Psoas muscle (tissue), 8 donors: ENCODE data around the gene NRTN. TPM values are rescaled to one million over a fixed set of nuclear protein-coding genes. Genes with fewer than 3 reads are reported as not detected.

Experiments used
- ATAC-seq, 4 donors: fragments of 200-7000 bp; cut with Tn5 transposase; one replicate each; pipeline ENCODE4 v1.9.1; 2020; ENCODE audit warnings: moderate library complexity in 3 of 4, mild to moderate bottlenecking in 2 of 4
- DNase-seq, 2 donors: peaks; one replicate each; pipeline ENCODE4 v3.0.0-alpha.2; 2020
- H3K27ac ChIP-seq: fragments of 200-600 bp; one replicate; pipeline ENCODE4 v1.8.0; 2022
- H3K27me3 ChIP-seq, 3 donors: fragments of 200-600 bp in 1 of 3; one replicate each; pipeline versions ENCODE4 v1.6.1 to v1.8.0; 2013 to 2022; ENCODE audit warnings: low read length in 2 of 3, mild to moderate bottlenecking in 2 of 3, moderate library complexity in 1 of 3; ENCODE audit not compliant: insufficient read depth in 3 of 3
- H3K36me3 ChIP-seq, 2 donors: fragments of 200-600 bp in 1 of 2; one replicate each; pipeline versions ENCODE4 v1.6.1 to v1.8.0; 2013 to 2022; ENCODE audit warnings: low read depth in 1 of 2, mild to moderate bottlenecking in 1 of 2, moderate library complexity in 1 of 2; ENCODE audit not compliant: insufficient read depth in 1 of 2
- H3K4me1 ChIP-seq: fragments of 200-600 bp; one replicate; pipeline ENCODE4 v1.8.0; 2022
- H3K4me3 ChIP-seq: fragments of 200-600 bp; one replicate; pipeline ENCODE4 v1.8.0; 2022; ENCODE audit warnings: mild to moderate bottlenecking
- H3K9me3 ChIP-seq: fragments of 200-600 bp; one replicate; pipeline ENCODE4 v1.8.0; 2022
- CTCF ChIP-seq: fragments of 200-600 bp; IDR thresholded peaks from one replicate; pipeline ENCODE4 v1.8.0; 2022; ENCODE audit warnings: antibody characterized with exemption
- WGBS, 3 donors: extraction: QIAGEN DNeasy Blood & Tissue Kit; methylation state at CpG; one replicate each; pipeline versions ENCODE4 v1.1.6 to v1.1.7; 2013; 5-methylcytosine and 5-hydroxymethylcytosine counted together
- intact Hi-C, 2 donors: fragments of 100-400 bp; cut with DNase I; formaldehyde crosslinking; loops; one replicate each; pipeline versions ENCODE4 v1.11.0 to v1.14.2; 2022
- polyA plus RNA-seq, 3 donors: library from polyadenylated mRNA; stranded (reverse); fragments of 200-250 nt; gene quantifications; one replicate each; pipeline ENCODE4 v1.2.3, GENCODE V29; 2013
- total RNA-seq, 4 donors: library from RNA; stranded (reverse); fragmentation: NEBNext Ultra II Directional in 2 of 4; extraction: Animal tissue kit (Norgen Biotek cat#: 25700) in 2 of 4; gene quantifications; one replicate each; pipeline versions ENCODE4 v1.2.1 to v1.2.4, GENCODE V29; 2021 to 2023
- donor health status: healthy with polysubstance abuse.
- donor health status: DM: no; HTN: no; CAD: no; lungs with moderate emphysema.
- donor health status: Bipolar disorder and iron deficiency.
- donor health status: healthy.
- donor health status: DM: yes; HTN: yes; CAD: no.
- donor health status: DM: no; HTN: no; CAD: no.
- donor health status: DM: no; HTN: no; CAD: no.
- donor health status: DM: yes; HTN: yes; CAD: no.

NRTN gene
- total and polyA plus RNA-seq, 7 donors: not detected

GRCh38 chr19:5801796-5802619 lies 2.9 kb upstream of the NRTN start:
- no peak for ATAC-seq
- no peaks in the 10 kb centered on the region for H3K4me1 ChIP-seq
- no peak overlapping the region for H3K4me3 ChIP-seq
- WGBS, 3 donors: 11 to 16% (median 12%) methylated on average over 29 to 33 of the region's 33 CpGs
- peaks cover 0 to 89% (median 35%) of the 10 kb centered on the region in 3 donors for H3K27me3 ChIP-seq
- intact Hi-C loops: loop anchor here in 1 of 2 donors (10.0 kb wide), 1 partner anchor 223 kb away; no protein-coding TSS in a partner anchor
- no peak for DNase-seq
- no peaks in the 10 kb centered on the region for H3K36me3 ChIP-seq
- TF ChIP-seq CTCF: no peak
- no peak overlapping the region for H3K27ac ChIP-seq
- H3K9me3 ChIP-seq: no peaks in the 10 kb centered on the region

DNA sequence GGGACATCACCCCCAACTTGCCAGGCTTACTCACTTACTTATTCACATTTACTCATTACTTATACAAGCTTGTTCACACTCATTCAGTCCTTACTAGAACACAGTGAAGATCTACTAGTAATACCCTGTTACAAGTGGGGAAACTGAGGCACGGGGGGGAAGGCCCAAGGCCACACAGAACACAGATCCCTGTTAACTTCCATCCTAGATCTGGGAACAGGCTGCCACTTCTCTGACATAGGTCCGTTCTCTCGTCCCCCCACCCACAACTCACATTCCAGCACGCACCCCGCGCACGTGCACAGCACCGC lies 1.5 kb upstream of the NRTN start:
- ATAC-seq (no peak), DNase-seq (no peak)
- Histone ChIP-seq H3K27me3 (peaks cover 0 to 83% (median 35%) of the 10 kb centered on the region in 3 donors), H3K4me3 (peak overlapping the region; percentile 43), H3K27ac (no peak overlapping the region), H3K4me1 (no peaks in the 10 kb centered on the region), H3K9me3 (no peaks in the 10 kb centered on the region), H3K36me3 (no peaks in the 10 kb centered on the region)
- no peak for TF ChIP-seq CTCF
- intact Hi-C loops: loop anchor here in 1 of 2 donors (10.0 kb wide), 1 partner anchor 221 kb away; no protein-coding TSS in a partner anchor
- WGBS, 3 donors: 4 to 9% (median 7%) methylated on average over 8 of the region's 8 CpGs

DNA sequence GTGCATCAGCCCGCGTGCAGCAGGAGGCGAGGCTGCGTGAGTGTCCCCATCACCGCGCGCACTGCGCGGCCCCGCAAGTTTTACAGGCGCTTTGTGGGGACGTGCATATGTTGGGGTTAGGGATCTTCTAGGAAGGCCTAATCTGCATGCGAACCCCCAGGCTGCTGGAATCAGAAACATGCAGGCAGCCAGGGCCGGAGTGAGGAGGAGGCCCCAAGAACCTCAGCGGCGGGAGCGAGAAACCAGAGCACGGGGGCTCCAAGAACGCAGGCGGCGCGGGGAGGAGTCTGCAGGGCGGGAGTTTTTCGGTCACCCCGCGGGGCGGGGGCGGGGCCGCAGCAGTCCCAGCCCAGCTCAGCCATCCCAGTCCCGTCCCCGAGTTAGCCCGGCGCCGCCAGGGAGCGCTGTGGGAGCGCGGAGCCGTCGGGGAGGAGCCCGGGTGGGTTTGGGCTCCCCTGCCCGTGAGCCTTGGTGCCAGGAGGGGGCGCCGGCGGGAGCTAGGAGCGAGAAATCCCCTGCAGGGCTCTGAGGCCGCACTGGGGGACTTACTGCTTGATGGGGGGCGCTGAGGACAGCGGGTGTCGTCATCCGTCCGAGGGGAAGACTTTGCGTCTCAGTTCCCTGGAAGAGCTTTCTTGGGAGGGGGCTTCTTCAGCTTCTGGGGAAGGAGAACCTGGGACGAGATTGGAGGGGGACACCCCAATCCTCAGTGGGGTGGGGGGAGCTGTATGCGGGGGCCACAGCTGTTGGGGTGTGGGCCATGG lies 933 bp upstream of the NRTN start:
- Histone ChIP-seq H3K4me3 (peak overlapping the region; percentile 43), H3K27me3 (peaks cover 0 to 78% (median 35%) of the 10 kb centered on the region in 3 donors), H3K9me3 (no peaks in the 10 kb centered on the region), H3K36me3 (no peaks in the 10 kb centered on the region), H3K27ac (no peak overlapping the region), H3K4me1 (no peaks in the 10 kb centered on the region)
- WGBS, 3 donors: 1 to 2% (median 1%) methylated on average over 39 to 54 of the region's 54 CpGs
- TF ChIP-seq CTCF: peak; percentile 72
- intact Hi-C loops: loop anchor here in 1 of 2 donors (2.0 to 10.0 kb wide), 2 partner anchors 89 to 221 kb away; no protein-coding TSS in a partner anchor
- peak; percentile 82 to 85 for DNase-seq
- ATAC-seq: peak; percentile 74 to 86 (median 84)

GRCh38 chr19:5805462-5806132 lies 730 bp downstream of the NRTN start:
- no peak overlapping the region for H3K4me3 ChIP-seq
- no peak for DNase-seq
- peak in 3 of 4 donors; percentile 36 to 52 (median 41) for ATAC-seq
- 2 to 3% (median 3%) methylated on average over 45 to 46 of the region's 46 CpGs for WGBS, 3 donors
- TF ChIP-seq CTCF: peak; percentile 29
- H3K9me3 ChIP-seq: no peaks in the 10 kb centered on the region
- H3K36me3 ChIP-seq: no peaks in the 10 kb centered on the region
- no peaks in the 10 kb centered on the region for H3K4me1 ChIP-seq
- intact Hi-C loops: loop anchor here in 1 of 2 donors (2.0 to 10.0 kb wide), 2 partner anchors 87 to 219 kb away; no protein-coding TSS in a partner anchor
- no peak overlapping the region for H3K27ac ChIP-seq
- H3K27me3 ChIP-seq: peaks cover 0 to 62% (median 28%) of the 10 kb centered on the region in 3 donors
